GM21423 (cell line): Measurements from ENCODE around the gene PAEP.
"Not testable (repeated sequence)": the region's sequence is repeated elsewhere in the genome, so short reads cannot be mapped to it uniquely, and the experiment has no call there.

ENCODE experiments used
- ATAC-seq: cut with Tn5 transposase; IDR thresholded peaks from one replicate; pipeline ENCODE4 v1.9.1; 2021; ENCODE audit warnings: mild to moderate bottlenecking, moderate library complexity; ENCODE audit not compliant: unreplicated experiment

PAEP gene

GRCh38 chr9:135525241-135526088 lies 36.1 kb upstream of the PAEP start:
- ATAC-seq = no peak

GRCh38 chr9:135526089-135526729 lies 35.3 kb upstream of the PAEP start:
- ATAC-seq = no peak

- no peak for ATAC-seq
Measured at GRCh38 chr9:135526730-135527571, 34.6 kb upstream of the PAEP start.

GRCh38 chr9:135528842-135529435 lies 32.6 kb upstream of the PAEP start:
- not testable (repeated sequence) for ATAC-seq

- ATAC-seq = no peak
Measured at GRCh38 chr9:135530146-135530545, 31.4 kb upstream of the PAEP start.

GRCh38 chr9:135531096-135531495 lies 30.5 kb upstream of the PAEP start:
- ATAC-seq = no peak

GRCh38 chr9:135533113-135533512 lies 28.4 kb upstream of the PAEP start:
- no peak for ATAC-seq

GRCh38 chr9:135533674-135534073 lies 27.9 kb upstream of the PAEP start:
- no peak for ATAC-seq

- ATAC-seq = not testable (repeated sequence)
Measured at GRCh38 chr9:135534192-135534711, 27.3 kb upstream of the PAEP start.

GRCh38 chr9:135534826-135535225 lies 26.7 kb upstream of the PAEP start:
- ATAC-seq = not testable (repeated sequence)

- ATAC-seq = not testable (repeated sequence)
Measured at GRCh38 chr9:135535631-135536030, 25.9 kb upstream of the PAEP start.

GRCh38 chr9:135536216-135536615 lies 25.3 kb upstream of the PAEP start:
- no peak for ATAC-seq

- not testable (repeated sequence) for ATAC-seq
Measured at GRCh38 chr9:135543262-135543894, 18.2 kb upstream of the PAEP start.

GRCh38 chr9:135544981-135545635 lies 16.4 kb upstream of the PAEP start:
- no peak for ATAC-seq

- ATAC-seq = not testable (repeated sequence)
Measured at GRCh38 chr9:135545646-135546176, 15.8 kb upstream of the PAEP start, which contains the start of gene OBP2A. OBP2A (plus strand) TSS chr9:135546126; CDS start chr9:135546181, 55 bp downstream.

GRCh38 chr9:135546792-135547617 lies 14.6 kb upstream of the PAEP start:
- ATAC-seq = not testable (repeated sequence)

- no peak for ATAC-seq
Measured at GRCh38 chr9:135547756-135548736, 13.5 kb upstream of the PAEP start.
